ENCODE data around the gene PIH1D2. TPM values are rescaled to one million over a fixed set of nuclear protein-coding genes. Genes with fewer than 3 reads are reported as not detected.

Gene PIH1D2
- total and polyA plus RNA-seq, 9 of the 15 experiments (the other 6 are each of a cell fraction or from before 2014, with no cell fraction given), result 1.5 to 5.4 (median 3.0) TPM

DNA sequence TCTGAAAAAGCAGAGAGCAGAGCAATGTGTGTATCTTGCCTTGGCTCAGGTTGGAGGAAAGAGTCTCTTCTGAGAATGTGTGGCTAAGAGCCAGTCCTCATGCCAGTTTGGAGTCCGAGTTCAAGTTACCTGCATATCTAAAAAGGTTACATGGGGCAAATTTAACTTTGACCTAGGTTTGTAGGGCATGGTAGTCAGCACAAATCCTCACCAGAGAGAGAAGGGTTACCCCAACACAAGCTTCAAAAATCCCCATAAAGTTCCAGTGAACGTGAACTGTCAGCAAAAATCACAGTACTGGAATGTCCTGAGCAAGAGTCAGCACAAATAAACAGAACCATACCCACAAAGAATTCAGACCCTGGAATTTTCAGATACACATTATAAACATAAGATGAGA is 26.6 kb upstream of the PIH1D2 start:
- intact Hi-C loops (cut with micrococcal nuclease), result no loop called here
- H3K4me1 ChIP-seq (replicated peaks in 1 of 2; ENCODE audit: control insufficient read depth in 2 of 2, insufficient read depth in 2 of 2, low read length in 2 of 2), result peaks cover 12 to 14% of the 10 kb centered on the region in 2 experiments; a peak in 4 of 5 replicates
- H4K20me1 ChIP-seq (replicated peaks; ENCODE audit: control insufficient read depth, insufficient read depth, low read length), result peaks cover 5% of the 10 kb centered on the region; the same call in 1 of the 2 replicates
- H3K9me1 ChIP-seq (ENCODE audit: control insufficient read depth, insufficient read depth, low read length), result no peaks in the 10 kb centered on the region
- no peak overlapping the region for H2AFZ ChIP-seq (ENCODE audit: low read depth, low read length)
- TF ChIP-seq ZNF316 (IDR thresholded peaks at IDR 0.05) (peak; percentile 55), CHD1 (IDR thresholded peaks at IDR 0.05; ENCODE audit: low read length) (no peak), TOE1 (IDR thresholded peaks at IDR 0.05; ENCODE audit: borderline replicate concordance) (no peak), TOE1 (CRISPR knock-in tag; IDR thresholded peaks at IDR 0.05; ENCODE audit: borderline replicate concordance, low read depth) (no peak), MAFG (tag; conservative IDR thresholded peaks at IDR 0.05) (0 out of 2 replicates have a peak, but pooled peaks have one; percentile 5), C11orf30 (IDR thresholded peaks at IDR 0.05; ENCODE audit: low read depth) (peak; percentile 17; the same call in 1 of the 2 replicates), ZNF77 (CRISPR knock-in tag; IDR thresholded peaks at IDR 0.05) (no peak)
- in situ Hi-C loops (cut with MboI), result no loop called here
- H3K36me3 ChIP-seq (ENCODE audit: control insufficient read depth, insufficient read depth, low read length), result peaks cover 13% of the 10 kb centered on the region
- no peak overlapping the region for H3K27ac ChIP-seq (ENCODE audit: extremely low read depth, low read depth, low read length)
- no peaks in the 10 kb centered on the region for H3K9me3 ChIP-seq (replicated peaks; ENCODE audit: control insufficient read depth, insufficient read depth, low read depth, low read length)
- POLR2A ChIA-PET, result interaction anchor here (1.3 kb wide), 1 partner anchor 9 kb away, joined by 3 read pairs; no protein-coding TSS in a partner anchor
- H3K9ac ChIP-seq (ENCODE audit: insufficient read depth in 1 of 2, low read depth in 2 of 2, low read length in 2 of 2), result no peak overlapping the region
- no peak for FAIRE-seq
- no peak for ATAC-seq
- H3K27me3 ChIP-seq (ENCODE audit: control insufficient read depth in 2 of 2, insufficient read depth in 2 of 2, low read length in 2 of 2), result no peaks in the 10 kb centered on the region
- 34% methylated on average over 2 of the region's 2 CpGs for WGBS (ENCODE audit: insufficient coverage, low coverage, missing lambda C conversion rate)
- DNase-seq (ENCODE audit: extremely low read depth in 1 of 4, low spot score in 3 of 4), result no peak
- CTCF ChIA-PET (ENCODE audit: low intra/inter-chr PET ratio), result interaction anchor here (0.6 kb wide), 1 partner anchor 180 kb away, joined by 3 read pairs; no protein-coding TSS in a partner anchor
- no peaks in the 10 kb centered on the region for H3K79me2 ChIP-seq (ENCODE audit: control insufficient read depth, insufficient read depth, low read length)
- BruUV-seq (replicated peaks), result no TSS peak
- H3K4me3 ChIP-seq, result no peak overlapping the region
- no peak overlapping the region for H3K4me2 ChIP-seq (ENCODE audit: insufficient read depth, low read length)
